Renal cortical epithelial cell (primary cell): ENCODE data around the gene CACNA1C. TPM values are rescaled to one million over a fixed set of nuclear protein-coding genes. Genes with fewer than 3 reads are reported as not detected.

Experiments used
- DNase-seq: peaks from one replicate; pipeline ENCODE4 v3.0.0-alpha.2; 2011; ENCODE audit warnings: low read depth
- total RNA-seq: library from RNA; depleted of rRNA; stranded (reverse); fragments of >200 nt; gene quantifications from 2 replicates; pipeline ENCODE4 v1.2.3, GENCODE V29; 2014

Gene CACNA1C
- total RNA-seq, 1 donor from 2014 or later, result 0.05 TPM

- DNase-seq, result no peak
These were observed 142.3 kb downstream of the CACNA1C start for GRCh38 chr12:2195085-2195484.

GRCh38 chr12:2198005-2198501 lies 145.3 kb downstream of the CACNA1C start:
- DNase-seq, result peak; percentile 84

- DNase-seq, result no peak
These were observed 145.8 kb downstream of the CACNA1C start for GRCh38 chr12:2198542-2198941.

GRCh38 chr12:2205996-2206395 lies 153.2 kb downstream of the CACNA1C start:
- DNase-seq, result no peak

- DNase-seq, result no peak
These were observed 156.2 kb downstream of the CACNA1C start for GRCh38 chr12:2208837-2209635.

- no peak for DNase-seq
These were observed 158.3 kb downstream of the CACNA1C start for GRCh38 chr12:2211119-2211518.

GRCh38 chr12:2212537-2212936 lies 159.8 kb downstream of the CACNA1C start:
- DNase-seq, result no peak

GRCh38 chr12:2212971-2213869 lies 160.4 kb downstream of the CACNA1C start:
- DNase-seq, result peak; percentile 6

GRCh38 chr12:2214411-2214810 lies 161.6 kb downstream of the CACNA1C start:
- DNase-seq, result peak; percentile 50

GRCh38 chr12:2215709-2216560 lies 163.1 kb downstream of the CACNA1C start:
- DNase-seq, result no peak

- no peak for DNase-seq
These were observed 165.9 kb downstream of the CACNA1C start for GRCh38 chr12:2218706-2219105.

- DNase-seq, result no peak
These were observed 168.3 kb downstream of the CACNA1C start for GRCh38 chr12:2221030-2221621.

- no peak for DNase-seq
These were observed 169.9 kb downstream of the CACNA1C start for GRCh38 chr12:2222691-2223090.

- DNase-seq, result no peak
These were observed 172.2 kb downstream of the CACNA1C start for GRCh38 chr12:2224961-2225360.

GRCh38 chr12:2225696-2226095 lies 172.9 kb downstream of the CACNA1C start:
- DNase-seq, result no peak

GRCh38 chr12:2226641-2227040 lies 173.9 kb downstream of the CACNA1C start:
- no peak for DNase-seq

GRCh38 chr12:2227360-2227759 lies 174.6 kb downstream of the CACNA1C start:
- DNase-seq, result no peak

- no peak for DNase-seq
These were observed 175.7 kb downstream of the CACNA1C start for GRCh38 chr12:2228535-2228934.

GRCh38 chr12:2229661-2230539 lies 177.1 kb downstream of the CACNA1C start:
- no peak for DNase-seq

GRCh38 chr12:2231011-2231595 lies 178.3 kb downstream of the CACNA1C start:
- DNase-seq, result no peak
